Stimulated activated CD4-positive, alpha-beta T cell treated with anti-CD3 and anti-CD28 coated beads, Interleukin-2, amount 100 ng/mL, for 48 hours (primary cell): Measurements from ENCODE around the gene FAM90A1.
"Not testable (repeated sequence)": the region's sequence is repeated elsewhere in the genome, so short reads cannot be mapped to it uniquely, and the experiment has no call there.

Source experiments
- DNase-seq, 2 donors: peaks; one replicate each; pipeline ENCODE4 v3.0.0-alpha.2; 2020

FAM90A1 gene

DNA sequence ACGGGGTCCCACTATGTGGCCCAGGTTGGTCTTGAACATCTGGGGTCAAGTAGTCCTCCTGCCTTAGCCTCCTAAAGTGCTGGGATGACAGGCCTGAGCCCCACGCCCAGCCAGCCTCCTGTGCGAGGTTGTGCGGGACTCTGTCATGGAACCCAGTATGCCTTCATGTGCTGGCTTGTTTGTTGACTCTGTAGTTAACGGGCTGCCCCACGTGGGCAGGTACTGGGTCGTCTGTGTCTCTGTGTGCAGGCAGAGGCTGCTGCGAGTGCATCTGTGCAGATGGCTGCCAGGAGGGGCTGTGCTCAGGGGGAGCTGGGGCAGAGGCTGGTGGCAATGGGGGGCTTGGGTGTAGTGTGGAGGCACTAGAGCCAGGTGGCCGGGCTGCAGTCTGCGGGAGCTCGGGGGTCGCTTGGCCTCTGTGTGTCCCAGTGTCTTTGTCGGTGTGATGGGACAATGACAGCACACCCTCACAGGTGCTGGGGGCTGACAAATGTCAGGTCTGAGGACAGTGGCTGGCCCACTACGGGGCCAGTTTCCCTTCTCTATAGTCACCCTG lies 6.0 kb upstream of the FAM90A1 start:
- not testable (repeated sequence) for DNase-seq

DNA sequence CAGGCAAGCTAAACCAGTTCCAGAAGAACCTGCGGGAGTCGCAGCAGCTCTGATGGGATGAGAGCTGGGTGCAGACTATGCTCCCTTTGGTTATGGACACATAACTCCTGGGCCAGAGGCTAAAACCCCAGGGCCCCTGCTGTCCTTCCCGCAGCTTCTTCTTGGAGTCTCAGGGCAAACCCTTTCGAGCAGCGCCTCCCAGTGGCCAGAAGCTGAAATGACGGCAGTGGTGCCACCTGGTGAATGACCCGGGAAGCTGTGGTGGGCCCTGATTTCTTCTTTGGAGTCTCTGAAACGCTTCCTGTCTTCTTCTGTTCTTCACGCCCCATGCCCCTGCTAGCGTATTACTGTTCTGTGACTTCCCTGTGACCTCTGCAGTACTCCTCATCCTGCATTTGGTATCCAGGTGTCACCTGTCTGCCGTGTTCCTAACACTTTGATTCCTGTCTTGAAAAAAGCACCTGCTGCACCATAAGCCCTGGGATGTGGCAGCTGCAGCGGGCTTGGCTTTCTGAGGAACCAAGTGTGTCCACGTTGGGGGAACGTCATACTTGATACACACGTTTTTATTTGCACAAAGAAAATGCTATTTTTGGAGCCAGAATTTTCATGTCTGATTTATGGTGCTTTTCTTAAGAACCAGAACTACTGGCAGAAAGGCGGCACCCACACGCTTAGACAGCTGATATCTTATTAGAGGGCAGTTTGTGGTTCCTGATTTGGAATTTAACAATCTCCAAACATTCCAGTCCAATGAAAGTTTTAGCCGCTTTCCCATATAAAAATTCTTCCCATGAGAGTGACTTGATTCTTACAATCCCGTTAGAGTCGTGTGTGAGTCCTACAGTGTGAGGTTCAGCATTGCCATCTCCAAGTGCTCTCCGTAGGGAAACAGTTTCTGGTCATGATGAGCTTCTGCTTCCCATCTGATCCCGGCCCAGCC lies 4.5 kb upstream of the FAM90A1 start:
- DNase-seq, result peak; percentile 59 to 70

GRCh38 chr12:8231049-8231448 lies 3.6 kb upstream of the FAM90A1 start:
- not testable (repeated sequence) for DNase-seq

GRCh38 chr12:8229486-8229885 lies 2.1 kb upstream of the FAM90A1 start:
- DNase-seq, result not testable (repeated sequence)

DNA sequence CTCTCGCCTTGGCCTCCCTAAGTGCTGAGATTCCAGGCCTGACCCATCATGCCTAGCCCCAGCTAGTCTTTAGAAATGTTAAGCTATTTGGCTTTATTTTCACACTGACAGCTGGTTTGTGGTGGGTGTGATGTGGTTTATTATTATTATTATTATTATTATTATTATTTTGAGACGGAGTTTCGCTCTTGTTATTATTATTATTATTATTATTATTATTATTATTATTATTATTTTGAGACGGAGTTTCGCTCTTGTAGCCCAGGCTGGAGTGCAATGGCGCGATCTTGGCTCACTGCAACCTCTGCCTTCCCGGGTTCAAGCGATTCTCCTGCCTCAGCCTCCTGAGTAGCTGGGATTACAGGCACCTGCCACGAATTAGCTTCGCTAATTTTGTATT lies 1.2 kb upstream of the FAM90A1 start:
- DNase-seq, result not testable (repeated sequence)

DNA sequence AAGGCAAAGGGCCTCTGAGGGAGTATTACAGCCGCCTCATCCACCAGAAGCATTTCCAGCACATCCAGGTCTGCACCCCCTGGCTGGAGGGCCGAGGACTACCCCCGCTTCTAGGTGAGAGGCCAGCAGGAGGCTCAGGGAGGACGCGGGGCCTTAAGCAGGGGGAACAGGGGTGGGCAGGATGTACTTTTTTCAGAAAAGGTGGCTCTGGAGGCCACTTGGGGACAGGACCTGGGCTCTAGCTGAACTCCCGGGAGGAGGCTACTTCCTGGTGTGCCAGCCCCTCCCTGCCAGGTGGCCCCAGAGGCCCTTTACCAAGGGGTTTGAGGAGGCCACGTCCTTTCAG lies 287 bp upstream of the FAM90A1 start:
- not testable (repeated sequence) for DNase-seq

GRCh38 chr12:8226355-8226754 lies 1.1 kb downstream of the FAM90A1 start:
- no peak for DNase-seq

GRCh38 chr12:8224782-8225181 lies 2.6 kb downstream of the FAM90A1 start:
- DNase-seq, result not testable (repeated sequence)

DNA sequence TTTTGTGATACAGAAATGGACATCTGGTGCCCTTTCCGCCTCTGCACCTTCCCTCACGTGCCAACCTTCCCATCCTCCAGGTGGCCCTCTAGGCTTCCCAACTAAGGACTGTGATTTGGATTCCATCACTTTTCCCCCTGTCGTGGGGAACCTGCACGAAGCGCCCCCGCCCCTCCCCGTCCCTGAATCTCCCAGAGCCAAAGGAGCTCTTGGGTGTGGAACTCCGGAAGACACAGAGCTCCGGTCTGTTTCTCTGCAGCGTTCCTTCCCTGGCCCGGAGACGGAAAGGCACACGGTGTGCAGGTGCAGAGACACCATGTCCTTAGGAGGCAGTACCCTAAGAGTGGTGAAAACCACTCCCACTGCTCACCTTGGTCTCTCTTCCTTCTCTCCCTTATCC lies 3.8 kb downstream of the FAM90A1 start:
- not testable (repeated sequence) for DNase-seq

GRCh38 chr12:8222303-8222702 lies 5.1 kb downstream of the FAM90A1 start:
- DNase-seq, result not testable (repeated sequence)

GRCh38 chr12:8221844-8222243 lies 5.6 kb downstream of the FAM90A1 start:
- not testable (repeated sequence) for DNase-seq

GRCh38 chr12:8221375-8221774 lies 6.0 kb downstream of the FAM90A1 start:
- DNase-seq, result not testable (repeated sequence)

GRCh38 chr12:8218711-8219382 lies 8.6 kb downstream of the FAM90A1 start:
- not testable (repeated sequence) for DNase-seq

DNA sequence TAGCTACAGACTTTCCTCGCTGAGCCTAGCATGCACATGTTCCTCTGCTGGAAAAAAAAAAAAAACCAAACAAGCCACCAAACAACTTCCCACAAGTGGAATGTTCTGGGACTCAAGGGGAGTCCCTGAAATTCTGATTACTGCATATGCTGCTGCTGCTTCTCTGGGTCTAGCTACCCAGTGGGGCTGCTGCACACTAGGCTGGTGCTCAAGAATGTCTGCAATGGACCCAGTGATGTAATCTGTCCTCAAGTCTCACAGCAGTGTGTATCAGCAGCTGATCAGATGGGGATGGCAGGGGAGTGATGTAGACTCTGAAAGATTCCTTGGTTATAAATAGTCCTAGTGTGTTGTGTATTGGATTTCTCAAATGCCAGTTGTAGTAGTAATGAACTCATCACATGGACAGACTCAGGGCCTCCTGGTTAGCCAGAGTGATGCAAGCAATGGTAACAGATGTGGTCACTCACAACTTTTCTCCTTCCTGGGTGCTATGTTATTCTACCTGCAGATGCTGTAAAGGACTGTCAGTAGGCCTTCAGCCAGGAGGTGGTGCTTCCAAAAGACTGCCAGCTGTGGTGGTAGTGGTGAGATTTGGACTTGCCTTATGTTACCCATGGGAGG lies 29.6 kb downstream of the FAM90A1 start:
- not testable (repeated sequence) for DNase-seq

- not testable (repeated sequence) for DNase-seq
Observed at GRCh38 chr12:8188088-8188487, 39.3 kb downstream of the FAM90A1 start.

DNA sequence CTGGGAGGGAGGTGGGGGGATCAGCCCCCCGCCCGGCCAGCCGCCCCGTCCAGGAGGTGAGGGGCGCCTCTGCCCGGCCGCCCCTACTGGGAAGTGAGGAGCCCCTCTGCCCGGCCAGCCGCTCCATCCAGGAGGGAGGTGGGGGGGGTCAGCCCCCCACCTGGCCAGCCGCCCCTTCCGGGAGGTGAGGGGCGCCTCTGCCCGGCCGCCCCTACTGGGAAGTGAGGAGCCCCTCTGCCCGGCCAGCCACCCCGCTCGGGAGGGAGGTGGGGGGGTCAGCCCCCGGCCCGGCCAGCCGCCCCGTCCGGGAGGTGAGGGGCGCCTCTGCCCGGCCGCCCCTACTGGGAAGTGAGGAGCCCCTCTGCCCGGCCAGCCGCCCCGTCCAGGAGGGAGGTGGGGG lies 43.2 kb downstream of the FAM90A1 start:
- DNase-seq, result not testable (repeated sequence)

GRCh38 chr12:8183346-8183745 lies 44.1 kb downstream of the FAM90A1 start:
- not testable (repeated sequence) for DNase-seq

DNA sequence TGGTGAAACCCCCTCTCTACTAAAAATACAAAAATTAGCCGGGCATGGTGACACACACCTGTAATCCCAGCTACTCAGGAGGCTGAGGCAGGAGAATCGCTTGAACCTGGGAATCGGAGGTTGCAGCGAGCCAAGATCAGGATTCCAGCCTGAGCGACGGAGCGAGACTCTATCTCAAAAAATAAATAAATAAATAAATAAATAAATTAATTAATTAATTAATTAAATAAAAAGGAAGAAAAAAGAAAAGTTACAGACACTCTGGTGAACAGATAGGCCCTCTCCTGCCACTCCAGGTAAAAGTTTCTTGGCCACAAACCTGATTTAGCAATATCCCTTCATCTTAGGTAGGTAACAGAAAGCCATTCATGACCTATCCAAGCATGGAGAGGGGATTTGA lies 44.5 kb downstream of the FAM90A1 start:
- not testable (repeated sequence) for DNase-seq

GRCh38 chr12:8181271-8181670 lies 46.1 kb downstream of the FAM90A1 start:
- DNase-seq, result not testable (repeated sequence)

DNA sequence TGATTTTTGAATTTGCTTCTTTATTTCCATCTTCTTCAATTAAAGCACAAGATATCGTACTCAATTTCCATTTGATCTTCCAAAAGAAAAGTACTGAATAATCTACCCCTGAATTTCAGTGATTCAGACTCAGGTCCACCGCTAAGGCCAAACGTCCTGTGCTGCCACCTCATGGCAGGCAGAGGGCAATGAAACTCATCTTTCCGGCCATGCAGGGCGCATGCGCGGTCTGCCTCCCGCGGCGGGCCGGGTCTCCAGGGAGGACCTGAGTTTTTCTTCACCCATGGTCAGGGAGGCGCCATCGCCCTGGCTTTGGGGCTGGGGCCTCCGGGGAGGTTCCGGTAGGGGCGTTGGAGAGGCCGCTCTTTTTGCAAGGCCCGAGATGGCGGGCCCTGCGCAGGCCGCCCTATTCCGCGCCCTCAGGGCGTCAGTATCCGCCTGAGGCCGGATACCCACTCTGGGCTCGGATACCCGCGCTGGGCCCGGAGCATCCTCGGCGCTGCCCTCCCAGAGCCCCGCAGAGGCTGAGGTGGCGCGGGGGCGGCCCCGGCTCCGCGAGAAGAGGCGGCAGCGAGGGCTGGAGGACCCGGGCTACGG lies 47.3 kb downstream of the FAM90A1 start:
- peak; percentile 47 to 68 for DNase-seq

GRCh38 chr12:8172911-8173310 lies 54.5 kb downstream of the FAM90A1 start:
- DNase-seq, result not testable (repeated sequence)
